HFF-Myc (cell line): ENCODE data around the gene RBM15B.

ENCODE experiments used
- DNase-seq: peaks from one replicate; pipeline ENCODE4 v3.0.0-alpha.2; 2011; ENCODE audit warnings: low read depth; ENCODE audit errors: extremely low read depth
- H3K4me3 ChIP-seq: replicated peaks from 2 replicates; pipeline ENCODE4 v1.5.1; 2011; ENCODE audit warnings: low read depth, mild to moderate bottlenecking, control low read depth, low read length
- TF ChIP-seq, protein P1 (sequence below): IDR thresholded peaks from 2 replicates; pipeline ENCODE4 v1.5.1; 2012; ENCODE audit warnings: mild to moderate bottlenecking, low read depth, low read length, control low read depth; ENCODE audit errors: missing control alignments

Gene RBM15B

DNA sequence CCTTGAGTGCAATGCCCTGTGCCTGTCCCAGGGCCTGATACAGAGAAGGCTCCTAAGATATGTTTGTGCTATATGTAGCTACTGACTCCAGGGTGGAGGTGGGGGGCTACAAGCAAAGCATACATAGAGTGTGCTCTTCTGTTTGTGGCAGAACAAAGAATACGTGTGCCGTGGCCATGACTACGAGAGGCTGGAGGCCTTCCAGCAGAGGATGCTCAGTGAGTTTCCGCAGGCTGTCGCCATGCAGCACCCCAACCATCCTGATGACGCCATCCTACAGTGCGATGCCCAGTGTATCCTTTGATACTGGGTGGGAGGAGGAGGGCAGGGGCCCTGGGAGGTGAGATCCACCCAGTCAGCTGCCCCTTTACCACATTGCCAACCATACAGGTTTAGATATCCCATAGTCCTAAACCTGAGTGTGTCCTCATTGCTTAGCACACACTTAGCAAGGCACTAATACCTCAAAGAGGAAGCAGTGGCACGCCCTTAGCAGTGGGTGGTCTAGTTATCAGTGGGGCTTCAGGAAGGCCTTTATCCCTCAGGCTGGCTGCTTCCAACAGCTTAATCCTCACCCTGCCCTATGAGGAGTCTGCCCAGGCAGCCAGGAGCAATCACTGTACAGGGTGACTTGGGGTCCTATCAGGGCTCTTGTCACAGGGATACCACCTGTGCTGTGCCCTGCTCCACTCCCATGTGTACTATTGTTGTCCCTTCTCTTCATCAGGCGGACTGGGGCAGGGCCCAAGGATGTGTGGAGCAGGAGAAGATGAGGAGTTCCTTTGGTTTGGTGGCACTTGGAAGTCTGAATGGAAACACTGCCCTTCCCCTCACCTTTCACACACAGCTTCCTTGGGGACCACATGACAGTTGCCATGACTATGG lies 36.1 kb upstream of the RBM15B start:
- TF ChIP-seq, protein P1, sequence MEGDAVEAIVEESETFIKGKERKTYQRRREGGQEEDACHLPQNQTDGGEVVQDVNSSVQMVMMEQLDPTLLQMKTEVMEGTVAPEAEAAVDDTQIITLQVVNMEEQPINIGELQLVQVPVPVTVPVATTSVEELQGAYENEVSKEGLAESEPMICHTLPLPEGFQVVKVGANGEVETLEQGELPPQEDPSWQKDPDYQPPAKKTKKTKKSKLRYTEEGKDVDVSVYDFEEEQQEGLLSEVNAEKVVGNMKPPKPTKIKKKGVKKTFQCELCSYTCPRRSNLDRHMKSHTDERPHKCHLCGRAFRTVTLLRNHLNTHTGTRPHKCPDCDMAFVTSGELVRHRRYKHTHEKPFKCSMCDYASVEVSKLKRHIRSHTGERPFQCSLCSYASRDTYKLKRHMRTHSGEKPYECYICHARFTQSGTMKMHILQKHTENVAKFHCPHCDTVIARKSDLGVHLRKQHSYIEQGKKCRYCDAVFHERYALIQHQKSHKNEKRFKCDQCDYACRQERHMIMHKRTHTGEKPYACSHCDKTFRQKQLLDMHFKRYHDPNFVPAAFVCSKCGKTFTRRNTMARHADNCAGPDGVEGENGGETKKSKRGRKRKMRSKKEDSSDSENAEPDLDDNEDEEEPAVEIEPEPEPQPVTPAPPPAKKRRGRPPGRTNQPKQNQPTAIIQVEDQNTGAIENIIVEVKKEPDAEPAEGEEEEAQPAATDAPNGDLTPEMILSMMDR: no peak
- H3K4me3 ChIP-seq: no peak overlapping the region
- DNase-seq: no peak

DNA sequence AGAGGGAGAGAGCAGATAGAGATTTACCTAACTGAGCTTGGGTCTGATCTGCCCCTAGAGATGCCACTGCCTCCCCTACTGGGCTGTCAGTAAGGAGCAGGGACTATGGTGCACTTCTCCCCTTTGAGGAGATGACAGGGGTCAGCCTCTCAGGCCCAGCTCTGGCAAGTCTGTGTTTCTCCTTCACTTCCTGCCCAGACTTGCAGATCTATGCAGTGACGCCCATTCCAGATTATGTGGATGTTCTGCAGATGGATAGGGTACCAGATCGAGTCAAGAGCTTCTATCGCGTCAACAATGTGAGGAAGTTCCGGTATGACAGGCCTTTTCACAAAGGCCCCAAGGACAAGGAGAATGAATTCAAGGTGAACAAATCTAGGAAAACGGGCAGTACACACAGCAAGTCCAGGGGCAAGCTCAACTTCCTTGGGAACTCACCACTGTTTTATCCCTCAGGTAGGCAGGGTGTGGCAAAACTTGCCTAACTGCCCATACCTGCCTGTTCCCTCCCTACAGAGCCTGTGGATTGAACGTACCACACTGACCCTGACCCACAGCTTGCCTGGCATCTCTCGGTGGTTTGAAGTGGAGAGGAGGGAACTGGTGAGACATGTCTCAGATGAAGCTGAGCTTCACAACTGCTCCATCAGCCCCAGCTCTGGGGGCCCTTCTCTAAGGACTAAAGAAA lies 35.0 kb upstream of the RBM15B start:
- TF ChIP-seq, protein P1: no peak
- DNase-seq: no peak

DNA sequence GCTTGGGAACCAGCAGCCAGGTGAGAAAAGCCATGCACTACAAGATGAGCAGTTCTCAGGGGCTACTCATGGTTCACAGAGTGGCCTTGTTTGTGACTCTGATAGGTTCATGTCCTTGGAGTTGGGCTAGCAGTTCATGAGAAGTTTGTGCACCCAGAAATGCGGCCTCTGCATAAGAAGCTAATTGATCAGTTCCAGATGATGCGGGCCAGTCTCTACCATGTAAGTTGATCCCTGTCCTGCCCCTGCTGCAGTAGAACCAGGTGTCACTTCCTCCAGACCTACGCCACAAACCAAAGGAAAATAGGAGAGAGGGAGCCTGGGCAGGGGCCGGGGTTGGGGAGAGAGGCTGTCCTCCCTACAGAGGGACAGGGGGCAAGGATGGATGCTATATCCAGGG lies 33.2 kb upstream of the RBM15B start:
- TF ChIP-seq, protein P1: no peak
- DNase-seq: no peak
- H3K4me3 ChIP-seq: no peak overlapping the region

More for the DNA sequence above, 35.0 kb upstream of the RBM15B start:
- H3K4me3 ChIP-seq: no peak overlapping the region

DNA sequence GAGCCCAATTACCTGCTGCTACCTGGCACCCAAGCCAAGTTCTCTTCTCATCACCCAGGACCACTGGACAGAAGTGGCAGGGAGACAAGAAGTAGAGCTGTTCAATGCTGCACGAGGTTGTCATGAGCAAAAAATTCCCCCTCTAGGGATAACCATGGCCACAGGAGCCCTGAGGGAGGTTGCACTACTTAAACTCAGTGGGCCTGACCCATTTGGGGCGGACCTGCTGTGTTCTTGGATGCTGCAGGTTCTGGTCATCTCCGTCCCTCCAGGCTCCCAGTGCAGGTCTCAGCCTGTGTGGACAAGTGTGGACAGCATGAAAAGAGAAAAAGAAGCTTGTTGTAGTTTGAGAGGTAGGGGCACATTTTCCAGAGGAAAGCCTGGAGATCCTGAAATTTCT lies 32.1 kb upstream of the RBM15B start:
- TF ChIP-seq, protein P1: no peak
- no peak overlapping the region for H3K4me3 ChIP-seq
- DNase-seq: no peak

DNA sequence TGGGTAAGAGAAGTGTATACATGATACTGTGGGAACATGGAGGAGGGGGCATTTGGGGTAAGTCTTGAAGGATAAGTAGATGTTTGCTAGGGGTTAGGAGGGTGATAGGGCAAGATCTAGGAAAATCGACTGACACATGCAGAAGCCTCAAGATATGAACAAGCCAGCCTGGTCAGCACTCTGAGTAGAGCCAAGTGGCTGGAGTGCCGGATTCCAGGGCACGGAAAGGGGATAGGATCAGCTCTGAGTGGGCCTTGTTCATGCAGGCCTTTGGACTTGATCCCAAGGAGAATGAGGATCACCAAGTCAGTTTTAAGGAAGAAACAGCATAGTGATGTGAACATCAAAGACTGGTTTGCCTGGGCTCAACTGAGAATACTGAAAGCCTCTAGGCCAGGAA lies 30.3 kb upstream of the RBM15B start:
- no peak overlapping the region for H3K4me3 ChIP-seq
- TF ChIP-seq, protein P1: no peak
- DNase-seq: no peak

DNA sequence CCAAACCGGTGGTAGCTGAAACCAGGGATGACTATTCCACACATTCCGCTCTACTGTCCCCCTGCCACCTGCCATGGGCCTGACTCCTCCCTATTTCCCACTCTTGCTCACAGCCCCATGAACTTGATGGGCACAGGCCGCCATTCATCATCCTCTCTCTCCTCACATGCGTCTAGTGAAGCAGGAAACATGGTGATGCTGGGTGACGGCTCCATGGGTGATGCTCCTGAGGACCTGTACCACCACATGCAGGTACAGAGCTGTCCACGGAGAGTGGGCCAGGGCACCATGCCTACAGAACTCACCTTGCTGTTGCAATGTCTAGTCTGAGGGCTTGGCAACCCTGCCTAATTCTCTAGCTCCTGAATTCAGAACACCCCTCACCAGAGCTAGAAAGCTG lies 29.3 kb upstream of the RBM15B start:
- no peak overlapping the region for H3K4me3 ChIP-seq
- TF ChIP-seq, protein P1: no peak
- DNase-seq: no peak
